Stimulated activated CD4-positive, alpha-beta T cell treated with anti-CD3 and anti-CD28 coated beads, TNF-alpha, amount 100 ng/mL, for 1 hour (primary cell): Measurements from ENCODE around the gene TPST1.
"Not testable (repeated sequence)": the region's sequence is repeated elsewhere in the genome, so short reads cannot be mapped to it uniquely, and the experiment has no call there.

Experiments used
- DNase-seq, 3 donors: peaks; one replicate each; pipeline ENCODE4 v3.0.0-alpha.2; 2020; ENCODE audit warnings: low read depth in 3 of 3, low spot score in 1 of 3

Gene TPST1

GRCh38 chr7:66376264-66376945, 171.3 kb downstream of the TPST1 start:
- DNase-seq = no peak

- DNase-seq = no peak
Measured at GRCh38 chr7:66377045-66377444, 171.9 kb downstream of the TPST1 start.

GRCh38 chr7:66377714-66378113, 172.6 kb downstream of the TPST1 start:
- no peak for DNase-seq

- DNase-seq = no peak
Measured at GRCh38 chr7:66379542-66380160, 174.5 kb downstream of the TPST1 start.

GRCh38 chr7:66380272-66380888, 175.2 kb downstream of the TPST1 start:
- no peak for DNase-seq

- not testable (repeated sequence) for DNase-seq
Measured at GRCh38 chr7:66382182-66382923, 177.2 kb downstream of the TPST1 start.

GRCh38 chr7:66385191-66385905, 180.2 kb downstream of the TPST1 start:
- DNase-seq = not testable (repeated sequence)

- DNase-seq = not testable (repeated sequence)
Measured at GRCh38 chr7:66395128-66395571, 190.0 kb downstream of the TPST1 start.

GRCh38 chr7:66396052-66396451, 190.9 kb downstream of the TPST1 start:
- DNase-seq = not testable (repeated sequence)

GRCh38 chr7:66398841-66399240, 193.7 kb downstream of the TPST1 start:
- not testable (repeated sequence) for DNase-seq

GRCh38 chr7:66399566-66399965, 194.4 kb downstream of the TPST1 start:
- DNase-seq = no peak

GRCh38 chr7:66400400-66400799, 195.3 kb downstream of the TPST1 start:
- DNase-seq = no peak

GRCh38 chr7:66401126-66401525, 196.0 kb downstream of the TPST1 start:
- DNase-seq = not testable (repeated sequence)

- DNase-seq = not testable (repeated sequence)
Measured at GRCh38 chr7:66401932-66402331, 196.8 kb downstream of the TPST1 start.

- DNase-seq = no peak
Measured at GRCh38 chr7:66403564-66403963, 198.4 kb downstream of the TPST1 start.

- DNase-seq = no peak
Measured at GRCh38 chr7:66409493-66409892, 204.4 kb downstream of the TPST1 start.
